NB4 (cell line): ENCODE results near the gene SLC36A3.
"Not testable (repeated sequence)": the region's sequence is repeated elsewhere in the genome, so short reads cannot be mapped to it uniquely, and the experiment has no call there.

ENCODE experiments used
- DNase-seq: peaks from one replicate; pipeline ENCODE4 v3.0.0; 2010; ENCODE audit warnings: low read depth
- H3K4me3 ChIP-seq: one replicate; pipeline ENCODE4 v1.5.1; 2011; ENCODE audit warnings: mild to moderate bottlenecking, low read depth, low read length, moderate library complexity
- CTCF ChIP-seq: IDR thresholded peaks from one replicate; pipeline ENCODE4 v1.5.1; 2012; ENCODE audit warnings: low read depth, low read length
- MAX ChIP-seq: IDR thresholded peaks from 2 replicates; pipeline ENCODE4 v1.6.1; 2011; ENCODE audit warnings: low read depth, low read length
- MYC ChIP-seq: IDR thresholded peaks from 2 replicates; pipeline ENCODE4 v1.6.1; 2011; ENCODE audit warnings: low read depth, low read length
- POLR2A ChIP-seq: IDR thresholded peaks from 2 replicates; pipeline ENCODE4 v1.6.1; 2011; ENCODE audit warnings: mild to moderate bottlenecking; ENCODE audit not compliant: insufficient read length; ENCODE audit errors: extremely low read depth

The SLC36A3 gene

GRCh38 chr5:151239237-151239861, 64.2 kb downstream of the SLC36A3 start:
- no peak overlapping the region for H3K4me3 ChIP-seq
- no peak for TF ChIP-seq POLR2A
- peak; percentile 92 for TF ChIP-seq CTCF
- peak; percentile 62 for TF ChIP-seq MYC
- peak; percentile 77 for TF ChIP-seq MAX
- DNase-seq: peak; percentile 75

GRCh38 chr5:151238303-151238741, 65.2 kb downstream of the SLC36A3 start:
- H3K4me3 ChIP-seq: no peak overlapping the region
- peak; percentile 47 for DNase-seq
- no peak for TF ChIP-seq CTCF
- TF ChIP-seq MAX: no peak
- no peak for TF ChIP-seq POLR2A
- no peak for TF ChIP-seq MYC

GRCh38 chr5:151237685-151238084, 65.9 kb downstream of the SLC36A3 start:
- no peak overlapping the region for H3K4me3 ChIP-seq
- TF ChIP-seq POLR2A (no peak), MYC (no peak), CTCF (no peak), MAX (no peak)

GRCh38 chr5:151236888-151237287, 66.7 kb downstream of the SLC36A3 start:
- TF ChIP-seq MAX (no peak), MYC (no peak), POLR2A (no peak), CTCF (no peak)
- no peak overlapping the region for H3K4me3 ChIP-seq
- no peak for DNase-seq

More at GRCh38 chr5:151237685-151238084, 65.9 kb downstream of the SLC36A3 start:
- DNase-seq: no peak

GRCh38 chr5:151235239-151235571, 68.4 kb downstream of the SLC36A3 start:
- DNase-seq, H3K4me3 ChIP-seq: not testable (repeated sequence)

GRCh38 chr5:151234476-151235238, 68.9 kb downstream of the SLC36A3 start:
- peak; percentile 76 for DNase-seq
- TF ChIP-seq MAX (no peak; the same call in 1 of the 2 replicates), MYC (no peak), CTCF (no peak), POLR2A (no peak)
- no peak overlapping the region for H3K4me3 ChIP-seq
